Spinal cord (tissue), 4 donors: ENCODE data around the gene SHMT2. TPM values are rescaled to one million over a fixed set of nuclear protein-coding genes. Genes with fewer than 3 reads are reported as not detected.

ENCODE experiments used
- polyA plus RNA-seq, 2 donors: library from polyadenylated mRNA; unstranded; fragments of 120-200 nt; gene quantifications; one replicate each; pipeline ENCODE4 v1.2.1, GENCODE V29; 2013; ENCODE audit not compliant: insufficient read length in 2 of 2
- small RNA-seq: library from RNA; depleted of rRNA; stranded (forward); fragments of <200 nt; gene quantifications from one replicate; pipeline ENCODE3, GENCODE V24; 2014; ENCODE audit warnings: low replicate concordance
- total RNA-seq, 2 donors: library from RNA; depleted of rRNA in 1 of 2; stranded (reverse); fragments of 120-200 nt in 1 of 2; fragments of >200 nt in 1 of 2; gene quantifications; one replicate each; pipeline versions ENCODE4 v1.2.3 to v1.2.4, GENCODE V29; 2013 to 2014

The SHMT2 gene
- total and polyA plus RNA-seq, 4 donors: 37.5 to 62.6 (median 57.8) TPM

Small RNA genes within 50 kb of the gene (small RNA-seq; reads per million reads assigned to genes)
- not detected for gene MIR1228

Other genes starting within 250 kb of the SHMT2 start
- gene ZBTB39, start 223.2 kb upstream of the SHMT2 start, total RNA-seq: 1 to 10 TPM; 6.6 to 8.9 TPM
- gene ZBTB39, start 223.2 kb upstream of the SHMT2 start, polyA plus RNA-seq: 1 to 10 TPM; 7.9 to 9.8 TPM
- 1 to 10 TPM; 2.6 to 6.8 TPM for gene TAC3, start 213.2 kb upstream of the SHMT2 start, total RNA-seq
- gene TAC3, start 213.2 kb upstream of the SHMT2 start, polyA plus RNA-seq: 1 to 10 TPM; 6.8 to 8.1 TPM
- gene MYO1A, start 179.6 kb upstream of the SHMT2 start, total RNA-seq: under 1 TPM; 0.28 to 0.69 TPM
- under 1 TPM in 1 of 2 donors, not detected in 1; 0.17 TPM for gene MYO1A, start 179.6 kb upstream of the SHMT2 start, polyA plus RNA-seq
- gene NEMP1, start 150.9 kb upstream of the SHMT2 start, total RNA-seq: 10 to 100 TPM; 13.2 to 17.3 TPM
- gene NEMP1, start 150.9 kb upstream of the SHMT2 start, polyA plus RNA-seq: 10 to 100 TPM; 13.3 to 13.9 TPM
- 10 to 100 TPM; 18.0 to 42.8 TPM for gene NAB2, start 140.6 kb upstream of the SHMT2 start, total RNA-seq
- gene NAB2, start 140.6 kb upstream of the SHMT2 start, polyA plus RNA-seq: 10 to 100 TPM; 21.6 to 30.8 TPM
- 10 to 100 TPM; 28.0 to 58.0 TPM for gene STAT6, start 118.3 kb upstream of the SHMT2 start, total RNA-seq
- gene STAT6, start 118.3 kb upstream of the SHMT2 start, polyA plus RNA-seq: 10 to 100 TPM; 19.7 to 37.9 TPM
- 100 to 1,000 TPM; 182 to 241 TPM for gene LRP1, start 101.2 kb upstream of the SHMT2 start, total RNA-seq
- 100 to 1,000 TPM; 237 to 319 TPM for gene LRP1, start 101.2 kb upstream of the SHMT2 start, polyA plus RNA-seq
- gene LRP1-AS, start 82.1 kb upstream of the SHMT2 start, total RNA-seq: not detected
- gene LRP1-AS, start 82.1 kb upstream of the SHMT2 start, polyA plus RNA-seq: 1 to 10 TPM in 1 of 2 donors, not detected in 1; 2.3 TPM
- gene NXPH4, start 12.9 kb upstream of the SHMT2 start, total RNA-seq: 10 to 100 TPM in 1 of 2 donors, 1 to 10 TPM in 1; 7.8 to 12.0 TPM
- gene NXPH4, start 12.9 kb upstream of the SHMT2 start, polyA plus RNA-seq: 10 to 100 TPM; 28.0 to 31.9 TPM
- gene STAC3, start 21.5 kb downstream of the SHMT2 start, total RNA-seq: 1 to 10 TPM; 1.7 to 2.1 TPM
- 10 to 100 TPM in 1 of 2 donors, 1 to 10 TPM in 1; 4.0 to 10.9 TPM for gene STAC3, start 21.5 kb downstream of the SHMT2 start, polyA plus RNA-seq
- 10 to 100 TPM; 42.7 to 46.4 TPM for gene R3HDM2, start 201.3 kb downstream of the SHMT2 start, total RNA-seq
- 10 to 100 TPM; 83.9 to 98.2 TPM for gene R3HDM2, start 201.3 kb downstream of the SHMT2 start, polyA plus RNA-seq
- gene INHBC, start 205.1 kb downstream of the SHMT2 start, total RNA-seq: not detected
- under 1 TPM; 0.13 to 0.15 TPM for gene INHBC, start 205.1 kb downstream of the SHMT2 start, polyA plus RNA-seq
- gene INHBE, start 225.6 kb downstream of the SHMT2 start, total RNA-seq: not detected
- gene INHBE, start 225.6 kb downstream of the SHMT2 start, polyA plus RNA-seq: under 1 TPM; 0.23 to 0.51 TPM
- gene GLI1, start 230.1 kb downstream of the SHMT2 start, total RNA-seq: 1 to 10 TPM; 2.6 to 5.4 TPM
- 1 to 10 TPM; 8.5 to 9.2 TPM for gene GLI1, start 230.1 kb downstream of the SHMT2 start, polyA plus RNA-seq